ENCODE data around the gene PCDH17. TPM values are rescaled to one million over a fixed set of nuclear protein-coding genes. Genes with fewer than 3 reads are reported as not detected.

The PCDH17 gene
- total and polyA plus RNA-seq, 7 donors: under 0.01 to 5.0 (median 2.8) TPM

GRCh38 chr13:57595775-57596174, 35.8 kb upstream of the PCDH17 start:
- intact Hi-C loops (cut with DNase I): no loop called here
- Histone ChIP-seq H3K36me3 (no peaks in the 10 kb centered on the region), H3K9me3 (no peaks in the 10 kb centered on the region), H3K27ac (no peak overlapping the region), H3K27me3 (no peaks in the 10 kb centered on the region), H3K4me3 (no peak overlapping the region), H3K4me1 (no peaks in the 10 kb centered on the region)
- WGBS, 2 donors: 63 to 67% methylated on average over 1 of the region's 1 CpG
- no peak for TF ChIP-seq EP300 (IDR thresholded peaks at IDR 0.05)
- TF ChIP-seq CTCF (IDR thresholded peaks at IDR 0.05): no peak
- no peak for TF ChIP-seq POLR2A (IDR thresholded peaks at IDR 0.05)
- TF ChIP-seq POLR2AphosphoS5 (IDR thresholded peaks at IDR 0.05): no peak
- no peak for DNase-seq

GRCh38 chr13:57601536-57601935, 30.0 kb upstream of the PCDH17 start:
- no peaks in the 10 kb centered on the region for H3K36me3 ChIP-seq
- no peaks in the 10 kb centered on the region for H3K4me1 ChIP-seq
- TF ChIP-seq POLR2A (IDR thresholded peaks at IDR 0.05) (no peak), EP300 (IDR thresholded peaks at IDR 0.05) (no peak), POLR2AphosphoS5 (IDR thresholded peaks at IDR 0.05) (no peak), CTCF (IDR thresholded peaks at IDR 0.05) (no peak)
- no peak for DNase-seq
- intact Hi-C loops (cut with DNase I): no loop called here
- no peak overlapping the region for H3K27ac ChIP-seq
- no peak overlapping the region for H3K4me3 ChIP-seq
- no peaks in the 10 kb centered on the region for H3K9me3 ChIP-seq
- WGBS, 2 donors: 21 to 40% methylated on average over 3 of the region's 3 CpGs
- no peaks in the 10 kb centered on the region for H3K27me3 ChIP-seq

- no peak for TF ChIP-seq POLR2AphosphoS5 (IDR thresholded peaks at IDR 0.05)
- TF ChIP-seq POLR2A (IDR thresholded peaks at IDR 0.05): no peak
- no peak for TF ChIP-seq EP300 (IDR thresholded peaks at IDR 0.05)
- no peak for TF ChIP-seq CTCF (IDR thresholded peaks at IDR 0.05)
- DNase-seq: no peak
- Histone ChIP-seq H3K9me3 (no peaks in the 10 kb centered on the region), H3K4me1 (no peaks in the 10 kb centered on the region), H3K27me3 (no peaks in the 10 kb centered on the region), H3K4me3 (no peak overlapping the region), H3K27ac (no peak overlapping the region), H3K36me3 (no peaks in the 10 kb centered on the region)
- intact Hi-C loops (cut with DNase I): no loop called here
- WGBS, 2 donors: 72 to 82% methylated on average over 2 of the region's 2 CpGs
Measured at GRCh38 chr13:57604442-57604841, 27.1 kb upstream of the PCDH17 start.

- H3K36me3 ChIP-seq: no peaks in the 10 kb centered on the region
- no peaks in the 10 kb centered on the region for H3K27me3 ChIP-seq
- no peaks in the 10 kb centered on the region for H3K4me1 ChIP-seq
- H3K27ac ChIP-seq: no peak overlapping the region
- no peaks in the 10 kb centered on the region for H3K9me3 ChIP-seq
- DNase-seq: no peak
- TF ChIP-seq CTCF (IDR thresholded peaks at IDR 0.05) (no peak), POLR2A (IDR thresholded peaks at IDR 0.05) (no peak), POLR2AphosphoS5 (IDR thresholded peaks at IDR 0.05) (no peak), EP300 (IDR thresholded peaks at IDR 0.05) (no peak)
- H3K4me3 ChIP-seq: no peak overlapping the region
- intact Hi-C loops (cut with DNase I): no loop called here
- WGBS, 2 donors: 72 to 79% methylated on average over 5 of the region's 5 CpGs
Measured at GRCh38 chr13:57611969-57612368, 19.6 kb upstream of the PCDH17 start.

GRCh38 chr13:57612568-57612967, 19.0 kb upstream of the PCDH17 start:
- Histone ChIP-seq H3K27me3 (no peaks in the 10 kb centered on the region), H3K4me1 (no peaks in the 10 kb centered on the region), H3K4me3 (no peak overlapping the region), H3K27ac (no peak overlapping the region), H3K9me3 (no peaks in the 10 kb centered on the region), H3K36me3 (no peaks in the 10 kb centered on the region)
- intact Hi-C loops (cut with DNase I): no loop called here
- DNase-seq: no peak
- TF ChIP-seq EP300 (IDR thresholded peaks at IDR 0.05): no peak
- TF ChIP-seq CTCF (IDR thresholded peaks at IDR 0.05): no peak
- TF ChIP-seq POLR2AphosphoS5 (IDR thresholded peaks at IDR 0.05): no peak
- TF ChIP-seq POLR2A (IDR thresholded peaks at IDR 0.05): no peak
- WGBS, 2 donors: 65 to 77% methylated on average over 1 of the region's 1 CpG
